Ishikawa (cell line): ENCODE data around the gene FAM98C.

Source experiments
- CEBPB ChIP-seq: IDR thresholded peaks from 2 replicates; pipeline ENCODE4 v1.6.1; 2012
- CREB1 ChIP-seq: IDR thresholded peaks from 2 replicates; pipeline ENCODE4 v1.6.1; 2012; ENCODE audit warnings: low read depth
- EGR1 ChIP-seq: IDR thresholded peaks from 2 replicates; pipeline ENCODE4 v1.6.1; 2012
- EP300 ChIP-seq: IDR thresholded peaks from 2 replicates; pipeline ENCODE4 v1.6.1; 2012; ENCODE audit warnings: borderline replicate concordance
- FOXM1 ChIP-seq: IDR thresholded peaks from 2 replicates; pipeline ENCODE4 v1.6.1; 2012; ENCODE audit warnings: low read depth, borderline replicate concordance
- MAX ChIP-seq: IDR thresholded peaks from 2 replicates; pipeline ENCODE4 v1.6.1; 2012
- NFIC ChIP-seq: IDR thresholded peaks from 2 replicates; pipeline ENCODE4 v1.6.1; 2012
- RAD21 ChIP-seq: IDR thresholded peaks from 2 replicates; pipeline ENCODE4 v1.6.1; 2012; ENCODE audit warnings: low read depth
- REST ChIP-seq: IDR thresholded peaks from 2 replicates; pipeline ENCODE4 v1.6.1; 2012; ENCODE audit warnings: low read depth, mild to moderate bottlenecking
- TAF1 ChIP-seq: IDR thresholded peaks from 2 replicates; pipeline ENCODE4 v1.6.1; 2012; ENCODE audit warnings: low read depth, mild to moderate bottlenecking
- USF1 ChIP-seq: IDR thresholded peaks from 2 replicates; pipeline ENCODE4 v1.6.1; 2012
- YY1 ChIP-seq: IDR thresholded peaks from 2 replicates; pipeline ENCODE4 v1.6.1; 2012; ENCODE audit warnings: low read depth
- ZBTB7A ChIP-seq: IDR thresholded peaks from 2 replicates; pipeline ENCODE4 v1.6.1; 2012; ENCODE audit warnings: low read depth

GRCh38 chr19:38386971-38387549 lies 15.8 kb upstream of the FAM98C start:
- no peak; the same call in 1 of the 2 replicates for TF ChIP-seq EP300
- TF ChIP-seq YY1 = no peak
- TF ChIP-seq USF1 = no peak
- TF ChIP-seq TAF1 = no peak
- TF ChIP-seq EGR1 = no peak
- TF ChIP-seq MAX = no peak
- no peak for TF ChIP-seq CEBPB
- no peak for TF ChIP-seq REST
- TF ChIP-seq ZBTB7A = no peak; the same call in 1 of the 2 replicates
- TF ChIP-seq FOXM1 = no peak
- no peak for TF ChIP-seq CREB1
- TF ChIP-seq NFIC = no peak
- no peak for TF ChIP-seq RAD21
